Aorta (tissue), 5 donors: ENCODE measurements around the gene FAM107B. TPM values are rescaled to one million over a fixed set of nuclear protein-coding genes. Genes with fewer than 3 reads are reported as not detected.
A peak's percentile ranks its signal among the peaks of the same experiment; 100 is the strongest.

Source experiments
- ATAC-seq: fragments of 200-7000 bp; cut with Tn5 transposase; one replicate; pipeline ENCODE4 v1.9.1; 2022; ENCODE audit warnings: moderate library complexity; ENCODE audit not compliant: low FRiP score
- DNase-seq, 2 donors: peaks; one replicate each; pipeline ENCODE4 v3.0.0-alpha.2; 2020
- H3K27ac ChIP-seq, 2 donors: one replicate each; pipeline ENCODE4 v1.5.1; 2013; ENCODE audit warnings: low read length in 2 of 2, mild to moderate bottlenecking in 2 of 2, moderate library complexity in 2 of 2, control low read depth in 1 of 2, inconsistent platforms in 1 of 2, low read depth in 1 of 2
- H3K27me3 ChIP-seq, 2 donors: one replicate each; pipeline ENCODE4 v1.6.1; 2013; ENCODE audit warnings: control low read depth in 1 of 2, low read length in 1 of 2, mild to moderate bottlenecking in 1 of 2, moderate library complexity in 1 of 2; ENCODE audit not compliant: insufficient read depth in 2 of 2, control insufficient read depth in 1 of 2
- H3K36me3 ChIP-seq, 2 donors: one replicate each; pipeline ENCODE4 v1.6.1; 2013; ENCODE audit warnings: control low read depth in 1 of 2, low read length in 1 of 2, mild to moderate bottlenecking in 1 of 2; ENCODE audit not compliant: insufficient read depth in 2 of 2, control insufficient read depth in 1 of 2
- H3K4me1 ChIP-seq, 2 donors: one replicate each; pipeline ENCODE4 v1.6.1; 2013; ENCODE audit warnings: low read length in 2 of 2, control low read depth in 1 of 2, mild to moderate bottlenecking in 1 of 2, moderate library complexity in 1 of 2; ENCODE audit not compliant: insufficient read depth in 2 of 2, control insufficient read depth in 1 of 2
- H3K4me3 ChIP-seq, 2 donors: one replicate each; pipeline ENCODE4 v1.5.1; 2013; ENCODE audit warnings: low read length in 2 of 2, control low read depth in 1 of 2, mild to moderate bottlenecking in 1 of 2
- H3K9me3 ChIP-seq: one replicate; pipeline ENCODE4 v1.6.1; 2013; ENCODE audit warnings: mild to moderate bottlenecking, low read length; ENCODE audit not compliant: control insufficient read depth
- WGBS, 2 donors: extraction: QIAGEN DNeasy Blood & Tissue Kit; methylation state at CpG; one replicate each; pipeline ENCODE4 v1.1.7; 2013; 5-methylcytosine and 5-hydroxymethylcytosine counted together
- intact Hi-C, 2 donors: fragments of 100-400 bp; cut with DNase I; formaldehyde crosslinking; loops; one replicate each; pipeline versions ENCODE4 v1.14.2 to v1.15.0; 2022
- polyA plus RNA-seq, 2 donors: library from polyadenylated mRNA; stranded (reverse); fragments of 200-250 nt; gene quantifications; one replicate each; pipeline ENCODE4 v1.2.3, GENCODE V29; 2013
- total RNA-seq, 2 donors: library from RNA; stranded (reverse); fragmentation: NEBNext Ultra II Directional; extraction: Animal tissue kit (Norgen Biotek cat#: 25700); gene quantifications; one replicate each; pipeline ENCODE4 v1.2.1, GENCODE V29; 2021
- donor health status: healthy with polysubstance abuse.
- donor health status: Bipolar disorder and iron deficiency.
- donor health status: DM: no; HTN: no; CAD: no.
- donor health status: DM: no; HTN: no; CAD: no.
- donor health status: DM: yes; HTN: yes; CAD: no.

FAM107B gene
- total and polyA plus RNA-seq, 4 donors: 16.6 to 58.5 (median 33.1) TPM

GRCh38 chr10:14652816-14653215 is 121.9 kb downstream of the FAM107B start:
- Histone ChIP-seq H3K4me3 (no peak overlapping the region), H3K27ac (peak overlapping the region; percentile 68 to 100), H3K9me3 (no peaks in the 10 kb centered on the region), H3K36me3 (no peaks in the 10 kb centered on the region), H3K27me3 (no peaks in the 10 kb centered on the region), H3K4me1 (peaks cover 0 to 4% of the 10 kb centered on the region in 2 donors)
- intact Hi-C loops: no loop called here
- ATAC-seq: no peak
- no peak for DNase-seq
- WGBS, 2 donors: 67 to 69% methylated on average over 5 of the region's 5 CpGs

DNA sequence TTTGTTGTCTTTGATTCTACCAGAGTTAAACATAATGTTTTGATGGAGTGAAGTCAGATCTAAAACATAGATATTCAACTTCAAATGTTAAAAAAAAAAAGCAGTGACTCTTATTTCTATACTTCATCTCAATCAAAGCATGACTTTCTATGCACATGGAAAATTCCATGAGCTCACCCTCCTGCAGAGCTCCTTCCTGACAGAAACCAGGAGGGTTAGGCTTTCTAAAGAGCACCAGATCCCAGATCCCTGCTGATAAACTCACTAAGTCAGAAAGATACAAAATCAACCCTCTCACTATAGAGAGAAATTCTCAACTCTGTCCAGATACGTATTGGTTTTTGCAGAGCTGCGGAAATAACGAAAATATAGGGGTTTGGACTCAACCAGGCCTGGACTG is 122.6 kb downstream of the FAM107B start:
- Histone ChIP-seq H3K36me3 (no peaks in the 10 kb centered on the region), H3K27ac (peak overlapping the region in 1 of 2 donors; percentile 43), H3K4me3 (no peak overlapping the region), H3K4me1 (peaks cover 0 to 4% of the 10 kb centered on the region in 2 donors), H3K27me3 (no peaks in the 10 kb centered on the region), H3K9me3 (no peaks in the 10 kb centered on the region)
- WGBS, 2 donors: 86 to 94% methylated on average over 3 of the region's 3 CpGs
- DNase-seq: no peak
- intact Hi-C loops: no loop called here
- no peak for ATAC-seq

GRCh38 chr10:14649739-14650138 is 125.0 kb downstream of the FAM107B start:
- DNase-seq: no peak
- Histone ChIP-seq H3K27ac (peak overlapping the region; percentile 16 to 69), H3K4me3 (no peak overlapping the region), H3K27me3 (no peaks in the 10 kb centered on the region), H3K4me1 (peaks cover 0 to 2% of the 10 kb centered on the region in 2 donors), H3K36me3 (no peaks in the 10 kb centered on the region), H3K9me3 (no peaks in the 10 kb centered on the region)
- no peak for ATAC-seq
- intact Hi-C loops: loop anchor here (2.0 to 5.0 kb wide), 2 partner anchors 45 to 88 kb away; no protein-coding TSS in a partner anchor
- WGBS, 2 donors: 75 to 78% methylated on average over 4 of the region's 4 CpGs

- DNase-seq (no peak), ATAC-seq (no peak)
- peaks cover 0 to 2% of the 10 kb centered on the region in 2 donors for H3K4me1 ChIP-seq
- H3K27me3 ChIP-seq: no peaks in the 10 kb centered on the region
- WGBS, 2 donors: 48 to 53% methylated on average over 2 of the region's 2 CpGs
- H3K27ac ChIP-seq: peak overlapping the region; percentile 91 to 96
- no peaks in the 10 kb centered on the region for H3K36me3 ChIP-seq
- H3K9me3 ChIP-seq: no peaks in the 10 kb centered on the region
- H3K4me3 ChIP-seq: no peak overlapping the region
- intact Hi-C loops: loop anchor here (2.0 to 5.0 kb wide), 2 partner anchors 44 to 88 kb away; no protein-coding TSS in a partner anchor
These were observed 125.8 kb downstream of the FAM107B start for GRCh38 chr10:14648946-14649345.

DNA sequence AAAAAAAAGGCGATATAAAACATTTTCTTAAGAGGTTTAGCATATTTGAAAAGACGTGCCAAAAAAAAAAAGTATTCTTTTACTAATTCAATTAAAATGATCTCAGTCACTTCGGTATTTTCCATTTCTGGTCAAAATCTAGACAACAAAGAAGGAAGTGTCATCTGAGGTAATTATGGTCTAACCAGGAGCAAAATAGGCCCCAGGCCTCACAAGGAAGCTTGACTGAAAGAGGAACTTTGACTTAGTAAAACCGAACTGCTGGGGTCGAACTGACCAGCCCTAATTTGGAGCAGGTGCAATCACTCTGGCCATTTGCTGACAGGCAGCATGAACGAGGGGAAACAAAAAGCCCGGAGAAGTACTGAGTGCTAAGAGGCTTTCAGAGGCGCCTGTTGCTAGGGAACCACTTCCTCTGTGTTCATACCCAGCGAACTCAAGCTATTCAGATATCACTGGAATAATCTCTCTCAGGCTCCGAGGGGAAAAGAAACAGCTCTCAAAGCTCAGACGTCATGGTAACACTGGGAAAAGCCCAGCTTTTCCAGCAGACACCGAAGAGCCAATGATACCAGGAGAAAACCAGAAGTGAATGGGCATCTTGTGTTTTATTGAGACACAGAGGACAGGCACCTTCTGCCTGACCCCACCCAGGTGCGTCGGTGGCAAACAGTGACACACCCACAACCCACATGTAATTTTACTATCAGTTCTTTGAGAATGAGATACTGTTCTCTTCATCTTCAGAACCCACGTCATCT is 126.5 kb downstream of the FAM107B start:
- intact Hi-C loops: loop anchor here (2.0 to 5.0 kb wide), 2 partner anchors 43 to 89 kb away; no protein-coding TSS in a partner anchor
- Histone ChIP-seq H3K9me3 (no peaks in the 10 kb centered on the region), H3K4me3 (no peak overlapping the region), H3K27ac (peak overlapping the region; percentile 60 to 96), H3K36me3 (no peaks in the 10 kb centered on the region), H3K4me1 (peaks cover 0 to 2% of the 10 kb centered on the region in 2 donors), H3K27me3 (no peaks in the 10 kb centered on the region)
- peak in 1 of 2 donors; percentile 83 for DNase-seq
- peak; percentile 93 for ATAC-seq
- WGBS, 2 donors: 4 to 5% methylated on average over 15 of the region's 15 CpGs

- Histone ChIP-seq H3K4me3 (no peak overlapping the region), H3K9me3 (no peaks in the 10 kb centered on the region), H3K36me3 (no peaks in the 10 kb centered on the region), H3K27ac (no peak overlapping the region), H3K27me3 (no peaks in the 10 kb centered on the region), H3K4me1 (peaks cover 0 to 2% of the 10 kb centered on the region in 2 donors)
- no peak for ATAC-seq
- WGBS, 2 donors: 55 to 57% methylated on average over 6 of the region's 6 CpGs
- intact Hi-C loops: loop anchor here (5.0 kb wide), 1 partner anchor 92 kb away; no protein-coding TSS in a partner anchor
- no peak for DNase-seq
These were observed 129.3 kb downstream of the FAM107B start for GRCh38 chr10:14645239-14645960.

GRCh38 chr10:14639637-14640036 is 135.1 kb downstream of the FAM107B start:
- 60 to 70% methylated on average over 3 of the region's 3 CpGs for WGBS, 2 donors
- H3K4me3 ChIP-seq: no peak overlapping the region
- H3K27me3 ChIP-seq: no peaks in the 10 kb centered on the region
- H3K27ac ChIP-seq: no peak overlapping the region
- intact Hi-C loops: no loop called here
- H3K36me3 ChIP-seq: no peaks in the 10 kb centered on the region
- H3K9me3 ChIP-seq: no peaks in the 10 kb centered on the region
- no peak for ATAC-seq
- DNase-seq: no peak
- H3K4me1 ChIP-seq: peaks cover 0 to 2% of the 10 kb centered on the region in 2 donors

- H3K27ac ChIP-seq: peak overlapping the region in 1 of 2 donors; percentile 11
- no peak for DNase-seq
- H3K36me3 ChIP-seq: no peaks in the 10 kb centered on the region
- intact Hi-C loops: no loop called here
- H3K27me3 ChIP-seq: no peaks in the 10 kb centered on the region
- no peak overlapping the region for H3K4me3 ChIP-seq
- peak; percentile 56 for ATAC-seq
- no peaks in the 10 kb centered on the region for H3K9me3 ChIP-seq
- 38 to 41% methylated on average over 7 of the region's 7 CpGs for WGBS, 2 donors
- peaks cover 0 to 2% of the 10 kb centered on the region in 2 donors for H3K4me1 ChIP-seq
These were observed 139.5 kb downstream of the FAM107B start for GRCh38 chr10:14635043-14635710.
